GM21367 (cell line): ENCODE data around the gene DCPS.

ENCODE experiments used
- ATAC-seq: cut with Tn5 transposase; IDR thresholded peaks from one replicate; pipeline ENCODE4 v1.9.1; 2021; ENCODE audit not compliant: unreplicated experiment

The DCPS gene

DNA sequence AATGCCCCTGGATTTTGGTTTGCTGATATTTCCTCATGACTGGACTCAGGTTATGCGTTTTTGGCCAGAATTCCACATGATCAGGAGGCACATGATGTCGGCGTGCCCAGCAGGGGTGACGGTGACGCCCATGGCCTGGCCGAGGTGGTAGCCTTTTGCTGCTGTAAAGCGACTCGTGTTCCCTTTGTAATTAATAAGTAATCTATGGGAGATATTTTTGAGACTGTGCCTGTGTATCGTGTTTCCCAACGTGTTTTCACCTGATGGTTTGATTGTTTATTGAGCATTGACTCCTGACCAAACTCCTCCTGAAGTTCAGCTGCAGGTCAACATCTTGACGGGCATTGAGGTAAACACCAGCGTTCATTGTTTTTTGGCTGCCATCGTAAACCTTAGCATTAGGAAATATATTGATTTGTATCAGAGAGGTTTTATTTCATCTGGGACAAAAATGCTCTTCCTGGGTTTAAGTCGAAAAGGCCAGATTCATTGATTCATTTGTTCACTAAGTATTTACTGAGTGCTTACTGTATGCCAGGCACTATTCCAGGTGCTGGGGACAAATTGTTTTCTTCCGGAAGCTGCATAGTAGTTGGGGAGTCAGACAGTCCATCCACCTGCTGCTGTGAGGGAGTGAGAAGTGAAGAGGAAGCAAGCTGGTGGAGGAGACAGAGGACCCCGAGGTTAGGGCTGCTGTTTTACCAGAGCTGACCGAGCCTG lies 23.6 kb downstream of the DCPS start:
- no peak for ATAC-seq

DNA sequence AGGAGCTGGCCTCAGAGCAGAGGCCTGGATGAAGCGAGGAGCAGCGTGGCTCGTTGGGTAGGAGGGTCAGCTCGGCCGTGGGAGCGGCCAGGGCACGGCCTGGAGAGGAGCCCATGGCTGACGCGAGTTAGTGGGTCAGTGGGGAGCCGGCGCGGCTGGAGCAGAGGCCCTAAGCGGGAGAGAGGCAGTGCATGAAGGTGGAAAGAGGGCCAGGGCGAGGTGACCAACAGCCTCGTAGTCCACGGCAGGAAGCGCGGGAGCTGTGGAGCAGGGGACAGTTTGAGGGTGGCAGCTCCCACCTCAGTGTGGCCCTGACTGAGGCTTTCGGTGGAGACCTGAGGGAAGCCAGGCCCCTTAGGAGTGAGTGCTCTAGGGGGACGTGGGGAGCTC lies 24.1 kb downstream of the DCPS start:
- ATAC-seq, result no peak

DNA sequence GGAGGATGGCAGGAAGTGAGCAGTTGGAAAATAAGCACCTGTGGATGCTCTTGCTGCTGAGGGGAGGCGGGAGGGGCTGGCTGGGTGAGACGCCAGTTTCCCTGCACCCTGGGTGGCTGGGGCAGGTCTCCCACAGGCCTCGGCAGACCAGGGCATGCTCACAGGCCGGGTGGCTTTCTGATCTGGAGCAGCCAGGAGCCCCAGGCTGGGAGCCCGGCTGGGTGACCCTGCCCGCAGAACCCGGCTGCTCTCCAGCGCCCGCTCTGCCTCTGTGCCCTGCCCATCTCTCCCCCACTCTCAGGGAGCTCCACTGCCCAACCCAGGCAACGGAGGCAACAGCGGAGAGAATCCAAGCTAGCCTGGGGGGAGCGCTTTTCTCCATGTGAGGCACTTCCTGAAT lies 24.6 kb downstream of the DCPS start:
- no peak for ATAC-seq

DNA sequence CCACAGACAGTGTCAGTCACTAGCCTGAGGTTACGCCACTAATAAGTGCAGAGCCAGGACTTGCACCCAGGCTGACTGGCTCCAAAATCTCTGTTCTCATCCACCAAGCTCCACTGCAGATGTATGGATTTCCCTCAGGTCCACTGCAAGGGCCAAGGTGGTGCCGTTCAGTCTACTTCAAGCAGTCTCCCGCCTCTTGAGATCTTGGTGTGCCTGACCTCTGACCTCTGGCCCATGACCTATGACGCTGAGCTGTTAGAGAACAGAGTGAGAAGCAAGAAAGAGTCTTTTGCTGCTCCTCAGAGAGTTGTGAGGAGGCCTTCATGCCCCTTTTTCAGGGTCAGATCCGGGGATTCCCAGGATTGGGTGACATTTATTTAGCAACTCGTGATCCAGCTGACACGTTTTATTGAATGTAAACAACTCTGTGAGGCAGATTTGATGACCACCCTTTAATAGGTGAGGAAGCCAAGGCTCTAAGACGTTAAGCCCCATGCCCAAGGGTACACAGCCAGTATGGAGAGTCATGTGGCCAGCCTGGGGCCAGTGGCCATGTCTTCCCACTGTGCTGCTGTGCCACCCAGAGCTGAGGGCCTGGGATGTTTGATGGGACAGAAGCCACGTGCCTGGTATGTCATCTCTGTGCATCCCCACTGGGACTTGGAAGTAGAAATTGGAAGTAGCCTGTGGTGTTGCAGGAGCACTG lies 25.2 kb downstream of the DCPS start:
- ATAC-seq, result no peak

DNA sequence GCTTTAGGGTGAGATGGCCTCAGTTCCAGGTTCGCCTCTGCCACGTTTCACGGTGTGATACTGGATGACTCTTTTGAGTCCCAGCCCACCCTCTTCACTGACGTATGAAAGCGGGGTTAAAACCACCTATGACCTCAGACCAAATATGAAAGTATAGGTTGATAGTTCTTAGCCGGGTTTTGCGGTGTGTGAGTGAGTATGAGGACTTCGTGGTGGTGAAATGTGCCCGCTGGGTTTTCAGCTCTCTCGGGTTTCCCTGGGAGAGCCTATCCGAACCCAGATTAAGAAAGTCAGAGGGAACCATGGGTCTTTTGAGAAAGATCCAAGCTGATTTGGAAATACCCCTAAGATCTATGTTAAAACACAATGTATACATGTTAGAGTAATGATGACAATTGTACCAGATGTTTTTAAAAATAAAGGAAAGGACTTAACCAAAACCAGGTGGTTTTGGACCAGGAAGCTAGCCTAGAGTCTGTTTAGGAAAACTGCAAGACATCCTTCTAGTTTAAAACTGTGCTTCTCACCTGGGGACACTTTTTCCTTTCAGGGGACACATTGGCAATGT lies 25.9 kb downstream of the DCPS start:
- no peak for ATAC-seq

DNA sequence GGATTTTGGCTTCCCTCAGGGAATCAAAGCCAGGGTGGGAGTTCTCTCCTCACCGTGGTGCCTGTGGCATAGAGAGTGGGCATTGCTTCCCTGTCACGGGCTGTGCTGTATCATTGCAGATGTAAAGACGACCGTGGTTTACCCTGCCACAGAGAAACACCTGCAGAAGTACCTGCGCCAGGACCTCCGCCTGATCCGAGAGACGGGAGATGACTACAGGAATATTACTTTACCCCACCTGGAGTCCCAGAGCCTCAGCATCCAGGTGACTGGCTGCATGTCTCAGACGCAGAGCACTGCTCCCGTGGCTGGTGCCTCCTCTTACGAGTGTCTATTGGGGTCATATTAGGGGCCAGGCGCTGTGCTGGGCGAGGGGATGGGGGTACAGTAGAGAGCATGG lies 27.4 kb downstream of the DCPS start:
- no peak for ATAC-seq

DNA sequence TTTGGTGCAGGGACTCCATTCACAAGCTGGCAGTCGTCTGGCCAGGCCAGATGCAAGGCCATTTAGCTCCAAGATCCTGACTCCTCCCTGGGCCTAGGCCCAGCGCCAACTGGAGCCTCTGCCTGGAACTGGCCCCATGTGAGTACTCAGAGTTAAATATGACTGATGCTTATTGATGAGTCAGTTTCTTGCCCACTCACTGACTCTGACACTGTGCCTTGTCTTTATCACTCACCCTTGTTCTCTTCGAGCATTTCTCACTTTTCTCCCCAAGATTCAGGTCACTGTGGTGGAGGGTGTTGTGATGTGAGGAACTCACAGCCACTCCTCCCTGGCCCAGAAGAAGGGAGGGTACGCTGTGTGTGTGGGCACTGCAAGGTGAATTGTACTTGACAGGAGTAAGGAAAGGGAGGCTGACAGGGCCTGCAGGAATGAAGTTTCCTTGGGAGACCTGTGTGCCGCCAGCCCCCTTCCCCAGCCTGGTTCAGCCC lies 28.4 kb downstream of the DCPS start:
- no peak for ATAC-seq

DNA sequence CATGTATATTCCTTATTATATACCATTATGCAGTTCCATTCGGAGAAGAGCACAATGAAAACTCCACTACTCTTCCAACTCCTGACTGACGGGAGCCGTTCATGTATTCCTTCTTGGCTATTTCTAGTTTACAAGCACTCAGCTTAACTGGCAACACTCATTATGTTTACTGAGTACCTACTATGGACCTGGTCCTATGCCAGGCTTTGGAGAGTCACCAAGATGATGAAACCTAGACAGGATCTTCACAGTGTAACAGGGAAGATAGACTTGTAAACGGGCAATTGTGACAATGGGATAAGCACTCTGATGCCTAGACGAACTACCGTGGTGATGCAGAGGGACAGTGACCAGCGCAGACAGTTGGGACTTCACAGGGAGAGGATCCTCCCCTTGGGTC lies 29.3 kb downstream of the DCPS start:
- ATAC-seq, result no peak

DNA sequence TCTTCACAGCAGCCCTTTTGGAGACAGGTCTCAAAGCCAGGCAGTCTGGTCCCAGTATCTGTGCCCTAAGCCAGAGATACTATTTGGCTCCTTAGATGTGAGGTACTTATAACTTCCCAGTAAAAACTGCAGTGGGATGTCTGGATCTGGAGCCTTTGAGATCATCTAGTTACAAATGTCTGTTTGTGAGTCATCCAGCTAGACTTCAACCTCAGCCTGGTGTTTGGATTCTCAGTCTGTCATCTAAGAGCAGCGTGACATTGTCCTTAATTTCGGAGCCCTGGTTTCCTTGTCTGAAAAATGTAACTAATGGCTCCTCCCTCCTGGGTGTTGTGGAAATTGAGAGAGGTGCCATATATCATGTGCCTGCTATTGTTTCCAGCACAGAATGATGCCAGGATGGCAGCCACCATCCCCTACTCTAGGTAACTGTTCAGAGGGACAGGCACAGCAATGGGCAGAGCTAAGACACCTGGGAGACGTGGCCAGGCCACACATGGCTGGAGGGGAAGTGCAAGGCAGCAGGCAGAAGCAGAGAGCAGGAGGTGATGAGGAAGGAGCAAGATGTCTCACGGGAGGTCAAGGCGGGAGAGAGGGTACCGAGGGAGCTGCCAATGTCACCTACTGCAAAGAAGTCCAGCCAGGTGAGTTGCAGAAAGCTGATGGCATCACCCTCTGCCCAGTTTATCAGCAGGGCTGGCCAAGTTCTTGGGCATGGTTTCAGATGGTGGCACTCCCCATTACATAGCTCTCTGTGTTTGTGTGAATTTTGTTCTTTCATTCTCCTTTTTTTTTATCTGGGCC lies 31.0 kb downstream of the DCPS start:
- no peak for ATAC-seq

DNA sequence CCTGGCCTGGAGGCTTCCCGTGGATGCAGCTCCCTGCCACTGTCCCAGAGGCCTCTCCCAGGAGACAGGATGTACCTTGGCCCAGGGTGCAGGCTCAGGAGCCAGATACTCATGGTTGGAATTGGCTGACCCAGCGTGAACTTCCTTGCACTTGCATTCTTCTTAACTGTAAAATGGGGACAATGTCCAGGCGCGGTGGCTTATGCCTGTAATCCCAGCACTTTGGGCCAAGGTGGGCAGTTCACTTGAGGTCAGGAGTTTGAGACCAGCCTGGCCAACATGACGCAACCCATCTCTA lies 31.6 kb downstream of the DCPS start:
- no peak for ATAC-seq

DNA sequence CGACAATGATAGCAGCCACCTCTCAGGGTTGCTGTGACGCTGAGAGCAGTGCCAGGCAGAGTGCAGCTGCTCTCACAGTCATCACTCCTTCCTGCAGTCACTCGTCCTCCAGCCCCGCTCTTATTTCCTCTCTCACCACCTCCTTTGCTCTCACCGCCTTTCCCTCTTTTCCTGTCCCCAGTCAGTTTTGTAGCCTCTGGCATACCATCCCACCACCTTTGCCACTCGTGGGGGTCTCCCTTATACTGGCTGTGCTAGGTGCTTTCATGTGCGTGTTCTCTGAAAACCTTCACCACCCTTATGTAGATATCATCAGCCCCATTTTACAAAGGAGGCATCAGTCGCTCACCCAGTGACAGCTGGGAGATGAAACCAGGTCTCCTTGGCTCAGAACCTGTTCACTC lies 32.3 kb downstream of the DCPS start:
- ATAC-seq, result no peak

DNA sequence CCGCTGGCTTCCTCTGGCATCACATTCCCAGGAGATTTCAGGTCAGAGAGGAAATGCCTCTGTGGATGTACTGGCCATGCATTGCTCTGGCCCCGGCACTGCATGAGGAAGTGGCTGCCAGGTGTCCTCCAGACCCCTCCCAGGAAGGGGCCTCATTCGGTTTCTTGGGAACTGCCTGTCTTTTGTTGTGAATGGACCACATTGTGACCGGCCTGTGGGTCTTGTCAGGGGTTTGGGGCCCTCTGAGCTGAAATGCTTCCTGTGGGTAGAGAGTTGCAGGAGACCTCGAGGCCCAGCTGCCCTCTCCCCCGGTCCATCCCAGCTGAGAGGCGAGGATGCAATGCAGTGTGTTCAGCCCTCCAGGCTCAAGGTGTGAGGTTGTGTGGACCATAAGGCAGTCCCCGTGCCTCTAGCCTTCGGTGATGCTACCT lies 32.8 kb downstream of the DCPS start:
- ATAC-seq, result no peak

DNA sequence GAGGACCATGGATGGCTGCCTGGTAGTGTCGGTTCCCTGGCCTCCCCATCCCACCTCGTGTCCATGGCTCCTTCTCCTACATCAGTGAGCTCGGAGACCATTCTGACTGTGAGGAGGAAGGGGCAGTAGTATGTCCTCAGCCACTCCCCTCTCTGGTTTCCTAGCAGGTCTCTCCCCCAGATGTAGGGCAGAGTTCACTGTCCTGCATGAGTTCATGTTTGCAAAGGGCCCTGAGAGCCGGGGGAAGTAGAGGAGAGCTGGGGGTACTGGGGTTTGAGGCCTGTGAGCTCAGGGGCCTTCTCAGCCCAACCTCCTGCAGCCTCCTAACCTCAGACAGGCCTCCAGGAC lies 33.2 kb downstream of the DCPS start:
- no peak for ATAC-seq

DNA sequence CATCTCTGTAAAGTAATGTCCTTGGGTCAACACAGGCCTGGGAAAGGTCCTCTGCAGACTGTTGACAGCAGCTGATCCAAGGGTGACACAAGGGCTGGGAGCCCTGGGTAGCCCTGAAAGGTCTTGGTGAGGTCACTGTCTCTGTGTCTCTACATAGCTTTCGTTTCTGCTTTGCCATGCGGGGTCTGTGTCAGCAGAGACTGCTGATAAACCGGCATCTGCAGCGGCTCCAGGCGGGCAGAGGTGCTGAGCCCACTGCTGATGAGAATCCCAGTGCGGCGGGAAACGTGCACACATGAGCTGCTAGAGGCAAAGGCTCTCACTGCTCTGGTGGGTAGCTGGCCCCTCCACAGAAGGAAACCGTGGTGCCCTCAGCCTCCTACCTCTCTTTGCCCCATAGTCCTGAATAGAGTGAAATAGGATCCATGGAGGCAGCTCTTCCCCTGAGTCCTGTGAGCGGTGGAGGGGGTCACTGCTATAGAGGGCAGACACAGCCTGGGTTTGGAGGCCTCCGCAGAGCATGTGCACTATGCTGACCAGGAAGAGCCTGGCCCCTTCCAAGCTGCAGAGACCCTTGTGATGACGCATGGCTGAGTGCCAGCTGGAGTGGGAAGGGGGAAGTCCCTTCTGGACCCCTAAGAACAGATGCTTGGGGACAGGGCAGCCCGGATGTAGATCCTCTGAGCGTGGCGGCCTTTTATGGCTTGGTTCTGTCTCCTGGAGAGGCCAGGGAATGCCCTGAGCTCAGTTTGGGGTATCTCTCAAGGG lies 33.8 kb downstream of the DCPS start:
- no peak for ATAC-seq

DNA sequence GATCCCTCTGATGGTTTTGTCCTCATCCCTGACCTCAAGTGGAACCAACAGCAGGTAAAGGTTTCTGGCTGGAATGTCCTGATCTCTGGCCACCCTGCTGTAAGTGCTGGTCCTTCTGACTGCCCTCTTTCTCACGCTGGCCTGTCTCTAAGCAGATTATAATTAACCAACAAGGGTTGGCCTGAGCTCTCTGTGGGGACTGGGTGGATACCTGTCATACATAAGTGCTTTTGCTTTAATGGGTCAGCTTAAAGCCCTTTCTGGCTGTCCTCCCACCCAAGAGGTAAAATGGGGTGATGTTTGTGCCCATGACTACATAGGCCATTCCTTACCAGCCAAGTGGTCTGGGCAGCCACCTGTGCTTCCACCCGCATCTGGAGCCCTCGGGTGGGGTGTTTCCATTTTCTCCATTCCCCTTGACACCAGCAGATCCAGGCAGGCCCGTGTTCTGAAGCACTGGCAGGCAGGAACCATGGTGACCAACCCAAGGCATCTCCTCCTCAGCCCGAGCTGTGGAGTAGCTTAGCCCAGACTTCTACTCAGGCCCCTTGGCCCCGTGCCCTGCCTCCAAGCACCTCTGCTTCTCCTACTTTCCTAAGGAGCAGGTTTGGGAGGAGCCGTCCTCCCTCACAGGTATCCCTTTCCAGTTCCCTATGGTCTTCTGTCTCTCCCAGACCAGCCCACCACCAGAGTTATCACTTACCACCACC lies 34.6 kb downstream of the DCPS start:
- ATAC-seq, result no peak

DNA sequence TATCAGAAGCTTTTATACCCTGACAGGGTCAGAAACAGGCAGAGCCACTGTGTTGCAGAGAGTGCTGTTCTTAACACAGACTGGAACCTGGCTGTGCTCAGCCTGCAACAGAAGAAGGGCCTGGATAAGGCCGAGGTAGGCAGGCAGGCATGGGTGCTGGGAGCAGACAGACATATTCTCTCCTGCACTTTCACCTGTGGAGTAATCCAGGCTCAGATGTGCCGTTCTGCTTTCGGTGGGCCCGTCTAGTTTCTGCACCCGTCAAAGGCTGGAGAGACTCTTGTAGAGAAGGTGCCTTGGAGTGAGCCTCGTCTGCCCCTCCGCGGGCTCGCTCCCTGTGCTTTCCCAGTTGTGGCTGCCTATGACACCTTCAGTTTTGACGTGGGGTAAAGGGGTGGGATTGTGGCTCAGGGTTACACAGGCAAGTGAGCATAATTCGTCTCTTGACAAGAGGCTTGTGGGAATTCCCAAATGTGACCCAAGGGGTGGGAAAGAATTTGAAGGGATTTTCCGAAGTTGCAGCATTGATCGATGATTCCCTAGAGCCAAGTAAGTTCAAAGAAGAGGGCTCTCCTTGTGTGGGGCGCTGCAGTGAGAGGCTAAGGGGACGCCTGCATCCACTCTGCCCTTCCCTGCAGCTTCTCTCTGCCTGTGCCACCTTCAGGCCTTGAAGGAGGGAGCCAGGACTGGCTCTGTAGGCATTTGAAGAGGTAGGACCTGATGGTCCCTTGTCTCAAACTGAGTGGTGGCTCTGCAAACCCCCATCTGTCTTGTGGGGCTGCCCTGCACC lies 35.4 kb downstream of the DCPS start:
- ATAC-seq, result no peak

DNA sequence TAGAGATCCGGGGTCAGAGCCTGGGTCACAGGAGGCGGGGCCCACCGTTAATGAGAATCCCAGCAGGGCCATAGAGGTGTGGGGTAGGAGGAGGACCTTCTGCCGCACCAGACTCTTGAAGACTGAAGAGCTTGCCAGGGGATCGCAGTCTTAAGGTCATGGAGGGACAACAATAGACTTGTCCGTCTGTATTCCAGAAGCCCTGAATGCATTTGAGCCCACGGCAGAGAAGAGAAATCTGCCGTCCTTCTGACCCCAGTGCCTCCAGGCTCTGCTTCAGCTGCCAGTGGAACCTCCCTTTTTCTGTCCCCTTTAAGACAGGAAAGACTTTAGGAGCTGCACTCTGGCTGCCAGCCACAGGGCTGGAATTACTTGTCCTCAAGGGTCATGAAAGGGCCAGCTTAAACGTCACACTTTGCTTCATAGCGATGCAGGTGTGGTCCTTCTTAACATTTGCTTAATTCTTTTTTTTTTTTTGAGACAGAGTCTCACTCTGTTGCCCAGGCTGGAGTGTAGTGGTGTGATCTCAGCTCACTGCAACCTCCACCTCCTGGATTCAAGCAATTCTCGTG lies 36.1 kb downstream of the DCPS start:
- ATAC-seq, result no peak

DNA sequence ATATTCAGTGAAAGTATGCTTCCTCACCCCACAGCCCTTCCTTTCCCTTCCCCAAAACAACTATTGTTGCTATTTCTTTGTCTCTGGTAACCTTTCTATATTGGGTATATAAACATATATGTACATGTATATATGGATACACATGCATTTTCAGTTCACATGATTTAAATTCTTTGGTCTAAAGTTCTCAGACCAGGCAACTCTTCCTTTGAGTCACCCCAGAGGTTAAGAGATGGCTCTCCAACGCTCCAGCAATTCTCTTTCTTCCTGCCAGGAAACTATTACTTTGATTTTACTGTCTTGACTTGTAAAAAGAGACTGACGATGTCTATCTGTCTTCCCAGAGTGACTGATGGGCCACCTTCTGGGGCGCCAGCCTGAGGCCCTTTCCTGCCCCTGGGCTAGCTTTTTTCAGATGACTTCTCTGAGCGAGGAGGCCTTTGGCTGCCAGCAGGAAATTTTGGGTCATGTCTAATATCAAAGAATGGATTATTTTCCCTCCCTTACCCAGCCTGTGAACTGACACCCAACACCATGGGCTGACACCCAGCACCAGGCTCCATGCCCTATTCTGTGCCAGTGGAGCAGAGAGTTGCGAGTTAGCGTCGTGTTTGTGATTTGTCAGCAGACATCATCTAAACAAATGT lies 37.2 kb downstream of the DCPS start:
- no peak for ATAC-seq

DNA sequence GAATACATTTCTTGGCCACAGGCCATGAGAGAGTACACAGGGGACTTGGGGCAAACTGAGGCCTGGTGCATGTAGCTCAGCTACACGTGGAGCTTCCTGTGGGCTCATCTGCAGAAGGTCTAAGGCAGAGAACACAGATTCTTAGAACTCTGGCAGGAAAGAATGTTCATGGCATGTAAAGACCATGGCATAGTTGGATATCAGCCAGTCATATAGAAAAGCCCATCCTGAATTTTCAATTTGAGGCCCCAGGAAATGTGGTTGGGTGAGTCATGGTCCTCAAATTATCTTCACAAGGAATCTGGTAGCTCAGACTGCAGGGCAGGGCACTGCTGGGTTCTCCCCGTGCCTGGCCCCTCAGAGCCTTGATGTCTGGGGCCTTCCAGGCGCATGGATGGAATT lies 37.9 kb downstream of the DCPS start:
- no peak for ATAC-seq
